Stomach smooth muscle (tissue), 2 donors: ENCODE results near the gene ATN1.

ENCODE experiments used
- H3K27ac ChIP-seq: one replicate; pipeline ENCODE4 v1.7.0; 2013; ENCODE audit warnings: mild to moderate bottlenecking, low read length, inconsistent platforms
- H3K27me3 ChIP-seq, 2 donors: one replicate each; pipeline ENCODE4 v1.7.0; 2013; ENCODE audit warnings: low read length in 2 of 2; ENCODE audit not compliant: insufficient read depth in 2 of 2, control insufficient read depth in 1 of 2
- H3K36me3 ChIP-seq, 2 donors: one replicate each; pipeline ENCODE4 v1.7.0; 2013; ENCODE audit warnings: low read length in 2 of 2; ENCODE audit not compliant: control insufficient read depth in 2 of 2, insufficient read depth in 2 of 2
- H3K4me1 ChIP-seq: one replicate; pipeline ENCODE4 v1.7.0; 2013; ENCODE audit warnings: low read length; ENCODE audit not compliant: control insufficient read depth, insufficient read depth
- H3K4me3 ChIP-seq, 2 donors: one replicate each; pipeline ENCODE4 v1.7.0; 2013; ENCODE audit warnings: low read length in 2 of 2
- H3K9ac ChIP-seq, 2 donors: one replicate each; pipeline ENCODE4 v1.7.0; 2013; ENCODE audit warnings: low read length in 2 of 2, mild to moderate bottlenecking in 1 of 2
- H3K9me3 ChIP-seq, 2 donors: one replicate each; pipeline ENCODE4 v1.7.0; 2013; ENCODE audit warnings: low read length in 2 of 2; ENCODE audit not compliant: control insufficient read depth in 2 of 2
- donor health status: healthy.
- donor health status: Pancreatic carcinoma.

Gene ATN1

GRCh38 chr12:6955108-6956020 is 27.6 kb downstream of the ATN1 start:
- Histone ChIP-seq H3K4me1 (peaks cover 8% of the 10 kb centered on the region), H3K27ac (no peak overlapping the region), H3K36me3 (no peaks in the 10 kb centered on the region), H3K9me3 (no peaks in the 10 kb centered on the region), H3K4me3 (no peak overlapping the region), H3K27me3 (no peaks in the 10 kb centered on the region), H3K9ac (no peak overlapping the region)

DNA sequence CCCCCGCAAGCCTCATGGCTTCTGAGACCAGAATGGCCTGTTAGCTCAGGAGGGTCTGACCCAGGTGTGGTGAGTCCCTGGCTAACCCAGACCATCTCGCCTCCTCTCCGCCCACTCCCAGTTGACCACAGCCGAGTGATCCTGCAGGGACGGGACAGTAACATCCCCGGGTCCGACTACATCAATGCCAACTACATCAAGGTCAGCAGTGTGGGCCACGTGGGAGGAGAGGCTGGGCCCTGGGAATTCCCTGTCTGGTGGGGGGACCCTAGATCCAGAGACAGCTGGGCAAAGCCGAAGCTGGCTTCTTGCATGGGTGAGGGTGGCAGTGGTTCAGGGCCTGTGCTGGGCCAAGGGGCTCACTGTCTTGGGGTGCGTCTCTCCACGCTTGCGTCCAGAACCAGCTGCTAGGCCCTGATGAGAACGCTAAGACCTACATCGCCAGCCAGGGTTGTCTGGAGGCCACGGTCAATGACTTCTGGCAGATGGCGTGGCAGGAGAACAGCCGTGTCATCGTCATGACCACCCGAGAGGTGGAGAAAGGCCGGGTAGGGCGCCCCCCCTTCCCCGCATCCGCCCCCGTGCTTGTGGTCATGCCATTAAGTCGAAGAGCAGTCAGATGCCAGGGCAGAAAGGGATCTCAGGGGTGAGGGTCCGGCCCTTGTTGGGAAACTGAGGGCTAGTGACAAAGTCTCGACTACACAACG is 28.4 kb downstream of the ATN1 start:
- no peaks in the 10 kb centered on the region for H3K9me3 ChIP-seq
- no peak overlapping the region for H3K27ac ChIP-seq
- H3K4me1 ChIP-seq = peaks cover 16% of the 10 kb centered on the region
- H3K9ac ChIP-seq = no peak overlapping the region
- H3K27me3 ChIP-seq = no peaks in the 10 kb centered on the region
- no peak overlapping the region for H3K4me3 ChIP-seq
- H3K36me3 ChIP-seq = no peaks in the 10 kb centered on the region

DNA sequence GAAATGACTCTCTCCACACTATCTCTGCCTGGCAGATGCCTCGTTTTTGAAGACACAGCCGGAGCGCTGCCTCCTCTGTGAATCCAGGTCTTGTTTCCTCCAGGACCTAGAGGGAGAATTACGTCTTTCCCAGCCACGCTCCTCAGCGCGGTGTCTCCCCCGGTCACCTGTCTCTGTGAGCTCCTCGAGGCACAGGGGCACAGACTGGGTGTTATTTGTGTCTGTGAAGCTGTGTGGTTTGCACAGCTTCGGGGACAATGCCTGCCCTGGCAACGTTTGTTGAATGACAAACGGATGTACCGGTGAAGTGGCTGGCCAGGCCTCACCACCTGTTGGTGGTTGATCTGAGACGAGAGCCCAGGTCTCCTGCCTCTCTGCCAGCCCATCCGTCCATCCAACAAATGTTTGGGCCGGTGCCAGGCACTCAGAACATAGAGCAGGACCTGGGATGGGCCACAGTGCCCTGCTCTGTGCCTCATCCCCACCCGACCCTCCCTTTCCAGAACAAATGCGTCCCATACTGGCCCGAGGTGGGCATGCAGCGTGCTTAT is 29.5 kb downstream of the ATN1 start:
- Histone ChIP-seq H3K4me3 (no peak overlapping the region), H3K36me3 (no peaks in the 10 kb centered on the region), H3K4me1 (peaks cover 26% of the 10 kb centered on the region), H3K27me3 (no peaks in the 10 kb centered on the region), H3K9ac (no peak overlapping the region), H3K27ac (no peak overlapping the region), H3K9me3 (no peaks in the 10 kb centered on the region)

DNA sequence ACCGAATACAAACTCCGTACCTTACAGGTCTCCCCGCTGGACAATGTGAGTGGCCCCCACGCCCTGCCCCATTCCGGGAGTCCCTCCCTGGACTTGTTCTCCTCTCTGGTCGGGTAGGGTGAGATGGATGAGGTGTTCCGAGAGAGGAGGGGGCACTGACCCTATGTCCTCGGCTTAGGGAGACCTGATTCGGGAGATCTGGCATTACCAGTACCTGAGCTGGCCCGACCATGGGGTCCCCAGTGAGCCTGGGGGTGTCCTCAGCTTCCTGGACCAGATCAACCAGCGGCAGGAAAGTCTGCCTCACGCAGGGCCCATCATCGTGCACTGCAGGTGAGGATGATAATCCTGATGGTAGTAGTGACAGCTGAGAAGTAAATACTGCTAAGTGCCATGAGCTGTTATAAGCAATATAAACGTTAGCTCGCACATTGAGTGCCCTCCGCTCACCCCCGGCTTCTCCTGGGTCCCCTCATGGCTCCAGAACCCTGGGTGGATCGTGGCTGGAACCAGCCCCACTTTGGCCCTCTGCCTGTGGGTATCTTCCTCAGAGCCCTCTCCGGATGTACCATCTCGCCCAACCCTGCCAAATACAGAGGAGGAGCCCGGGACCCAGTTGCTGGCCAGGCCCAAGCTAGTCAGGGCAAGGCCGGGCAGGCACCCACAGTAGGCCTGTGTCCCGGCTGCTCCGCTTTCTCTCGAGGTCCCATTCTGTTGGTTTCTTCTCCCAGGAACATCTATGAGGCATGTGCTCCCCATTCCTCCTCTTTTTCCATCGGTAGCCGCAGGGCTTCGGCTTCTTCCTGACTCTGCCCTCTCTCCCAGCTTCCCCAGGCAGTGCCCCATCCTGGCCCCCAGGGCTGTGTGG is 30.2 kb downstream of the ATN1 start:
- Histone ChIP-seq H3K36me3 (no peaks in the 10 kb centered on the region), H3K4me3 (no peak overlapping the region), H3K4me1 (peaks cover 32% of the 10 kb centered on the region), H3K27me3 (no peaks in the 10 kb centered on the region), H3K27ac (no peak overlapping the region), H3K9me3 (no peaks in the 10 kb centered on the region), H3K9ac (no peak overlapping the region)

DNA sequence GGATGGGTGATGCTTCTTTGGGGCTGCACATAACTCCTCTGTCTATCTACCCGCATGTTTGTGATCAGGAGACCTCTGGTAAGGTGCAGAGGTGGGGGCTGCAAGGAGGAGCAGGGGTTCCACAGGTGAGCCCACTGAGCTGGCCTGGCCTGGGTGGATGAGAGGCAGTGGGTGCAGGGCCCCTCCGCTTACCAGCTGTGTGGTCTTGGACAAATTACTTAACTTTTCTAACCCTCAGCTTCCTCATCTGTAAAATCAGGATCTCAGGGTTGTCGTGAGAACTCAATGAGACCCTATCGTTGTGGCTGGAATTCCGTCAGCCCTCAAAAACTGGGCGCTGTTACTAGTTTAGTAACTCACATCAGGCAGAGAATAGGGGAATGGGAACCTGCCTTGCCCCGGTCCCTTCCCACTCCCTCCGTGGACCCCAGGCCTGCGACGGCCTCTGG is 30.9 kb downstream of the ATN1 start:
- Histone ChIP-seq H3K27me3 (no peaks in the 10 kb centered on the region), H3K9ac (no peak overlapping the region), H3K9me3 (no peaks in the 10 kb centered on the region), H3K4me3 (no peak overlapping the region), H3K36me3 (no peaks in the 10 kb centered on the region), H3K4me1 (peaks cover 32% of the 10 kb centered on the region), H3K27ac (no peak overlapping the region)

GRCh38 chr12:6959058-6959804 is 31.5 kb downstream of the ATN1 start:
- Histone ChIP-seq H3K4me3 (no peak overlapping the region), H3K27ac (no peak overlapping the region), H3K27me3 (no peaks in the 10 kb centered on the region)

GRCh38 chr12:6959805-6960592 is 32.2 kb downstream of the ATN1 start:
- H3K27me3 ChIP-seq = no peaks in the 10 kb centered on the region
- no peaks in the 10 kb centered on the region for H3K9me3 ChIP-seq
- no peaks in the 10 kb centered on the region for H3K36me3 ChIP-seq
- H3K27ac ChIP-seq = no peak overlapping the region
- no peak overlapping the region for H3K9ac ChIP-seq
- H3K4me3 ChIP-seq = no peak overlapping the region
- H3K4me1 ChIP-seq = peaks cover 35% of the 10 kb centered on the region

More at GRCh38 chr12:6959058-6959804, 31.5 kb downstream of the ATN1 start:
- Histone ChIP-seq H3K4me1 (peaks cover 30% of the 10 kb centered on the region), H3K36me3 (no peaks in the 10 kb centered on the region), H3K9ac (no peak overlapping the region), H3K9me3 (no peaks in the 10 kb centered on the region)

GRCh38 chr12:6960593-6961277 is 33.0 kb downstream of the ATN1 start:
- peaks cover 35% of the 10 kb centered on the region for H3K4me1 ChIP-seq
- no peaks in the 10 kb centered on the region for H3K9me3 ChIP-seq
- no peak overlapping the region for H3K4me3 ChIP-seq
- H3K9ac ChIP-seq = peak overlapping the region in 1 of 2 donors; percentile 21
- H3K27me3 ChIP-seq = no peaks in the 10 kb centered on the region
- H3K36me3 ChIP-seq = peaks cover 6% of the 10 kb centered on the region in 2 donors
- peak overlapping the region; percentile 64 for H3K27ac ChIP-seq

GRCh38 chr12:6961278-6961694 is 33.5 kb downstream of the ATN1 start:
- peaks cover 10 to 11% of the 10 kb centered on the region in 2 donors for H3K36me3 ChIP-seq
- peak overlapping the region in 1 of 2 donors; percentile 54 for H3K4me3 ChIP-seq
- H3K27ac ChIP-seq = peak overlapping the region; percentile 64
- H3K4me1 ChIP-seq = peaks cover 32% of the 10 kb centered on the region
- H3K9me3 ChIP-seq = no peaks in the 10 kb centered on the region
- peak overlapping the region; percentile 48 to 62 for H3K9ac ChIP-seq
- H3K27me3 ChIP-seq = no peaks in the 10 kb centered on the region
